Mononuclear cell (primary cell): ENCODE data around the gene TEX2. TPM values are rescaled to one million over a fixed set of nuclear protein-coding genes. Genes with fewer than 3 reads are reported as not detected.
"Not testable (repeated sequence)": the region's sequence is repeated elsewhere in the genome, so short reads cannot be mapped to it uniquely, and the experiment has no call there.

Experiments used
- H3K27me3 ChIP-seq: 2 replicates; pipeline ENCODE4 v1.6.0; 2011; ENCODE audit warnings: low read length, control low read depth; ENCODE audit not compliant: insufficient read depth
- H3K4me1 ChIP-seq: 2 replicates; pipeline ENCODE4 v1.5.1; 2011; ENCODE audit warnings: mild to moderate bottlenecking, low read length, control low read depth; ENCODE audit not compliant: insufficient read depth
- H3K4me3 ChIP-seq: 2 replicates; pipeline ENCODE4 v1.5.1; 2011; ENCODE audit warnings: mild to moderate bottlenecking, low read length, moderate library complexity
- H3K9me3 ChIP-seq: 2 replicates; pipeline ENCODE4 v1.5.1; 2011; ENCODE audit warnings: low read depth, mild to moderate bottlenecking, control low read depth, low read length
- total RNA-seq: library from RNA; depleted of rRNA; stranded (reverse); fragments of >200 nt; gene quantifications from one replicate; pipeline ENCODE4 v1.2.3, GENCODE V29; 2012

Gene TEX2
- total RNA-seq, 1 donor, result 7.2 TPM

DNA sequence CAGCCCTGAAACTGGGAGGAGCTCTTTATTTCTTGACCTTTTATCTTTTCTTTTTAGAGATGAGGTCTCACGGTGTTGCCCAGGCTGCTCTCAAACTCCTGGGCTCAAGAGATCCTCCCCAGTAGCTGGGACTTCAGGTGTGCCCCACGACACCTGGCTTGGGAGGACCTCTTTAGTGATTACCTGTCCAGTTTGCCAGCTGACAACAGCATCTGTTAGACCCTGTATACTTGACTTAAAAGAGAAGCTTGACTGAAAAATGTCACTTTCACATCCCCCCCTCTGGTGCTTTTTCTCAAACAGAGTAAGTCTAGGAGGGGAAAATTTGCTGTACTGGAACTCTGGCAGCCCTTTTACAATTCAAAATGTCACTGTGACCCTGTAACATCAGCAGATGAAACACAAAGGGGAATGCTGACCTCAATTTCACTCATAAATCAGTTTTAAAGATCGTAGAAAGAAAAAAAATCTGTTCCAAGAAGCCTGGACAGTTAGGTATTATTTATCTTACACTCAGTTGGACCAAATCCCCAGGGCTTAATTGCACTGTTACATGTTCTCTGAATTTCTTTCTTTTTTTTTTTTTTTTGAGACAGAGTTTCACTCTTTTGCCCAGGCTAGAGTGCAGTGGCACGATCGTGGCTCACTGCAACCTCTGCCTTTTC, 131.3 kb downstream of the TEX2 start:
- Histone ChIP-seq H3K27me3 (no peaks in the 10 kb centered on the region), H3K9me3 (no peaks in the 10 kb centered on the region), H3K4me3 (no peak overlapping the region), H3K4me1 (peaks cover 40% of the 10 kb centered on the region)

DNA sequence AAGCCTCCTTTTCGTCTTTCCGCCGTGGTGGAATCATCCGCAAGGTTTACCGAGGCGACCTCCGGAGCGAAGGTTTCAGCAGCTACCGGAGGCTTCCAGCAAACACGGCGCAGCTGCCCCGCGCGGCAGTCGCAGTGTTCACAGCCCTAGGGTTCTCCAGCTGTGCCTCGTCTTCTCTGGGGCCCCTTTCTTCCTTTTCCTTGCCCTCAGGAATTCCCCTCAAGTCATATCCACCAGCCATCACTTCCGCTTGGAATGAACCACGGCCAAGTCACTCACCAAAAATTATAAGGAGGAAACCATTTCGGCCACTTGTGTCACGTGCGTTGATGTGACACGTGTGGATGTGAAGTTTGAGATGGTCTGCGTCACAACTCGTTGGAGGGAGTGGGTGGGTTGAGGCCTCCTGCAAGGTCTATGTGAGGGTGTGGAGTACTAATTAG, 132.5 kb downstream of the TEX2 start:
- Histone ChIP-seq H3K4me3 (peak overlapping the region; percentile 36), H3K9me3 (no peaks in the 10 kb centered on the region), H3K4me1 (peaks cover 40% of the 10 kb centered on the region), H3K27me3 (no peaks in the 10 kb centered on the region)

DNA sequence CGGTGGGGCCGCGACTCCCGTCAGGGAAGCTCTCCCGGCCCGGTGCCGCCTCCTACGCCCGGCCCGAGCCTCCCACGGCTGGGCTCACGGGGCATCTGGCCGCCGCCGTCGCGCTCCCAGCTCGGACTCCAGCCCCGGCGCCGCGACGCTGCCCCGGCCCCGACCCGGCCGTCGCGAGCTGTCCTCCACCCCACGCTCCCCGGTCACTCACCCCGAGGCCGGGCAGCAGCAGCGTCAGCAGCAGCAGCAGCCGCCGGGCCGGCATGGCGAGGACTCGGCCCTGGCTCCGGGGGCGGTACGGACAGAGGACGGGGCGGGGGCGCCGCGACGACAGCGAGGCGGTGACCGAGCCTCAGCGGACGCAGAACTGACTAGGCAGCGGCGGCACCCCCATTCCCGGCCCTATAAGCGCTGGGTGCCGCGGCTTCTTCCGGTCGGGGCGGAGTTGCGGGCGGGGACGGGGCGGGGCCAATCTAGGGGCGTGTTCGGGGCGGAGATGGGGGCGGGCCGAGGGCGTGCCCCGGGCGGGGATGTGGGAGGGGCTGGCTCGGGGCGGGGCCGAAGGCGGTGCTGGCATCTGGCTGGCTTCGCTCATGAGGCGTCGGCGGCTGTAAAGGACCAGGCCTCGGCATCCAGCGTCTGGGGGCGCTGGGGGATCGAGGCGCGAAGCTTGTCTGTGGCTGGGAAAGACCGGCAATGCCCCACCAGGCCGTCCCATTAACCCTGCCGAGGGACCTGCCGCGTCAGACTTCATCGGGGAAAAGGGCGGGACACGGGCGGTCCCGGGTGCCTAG, 133.1 kb downstream of the TEX2 start, which contains the start of gene ERN1:
ERN1 (minus strand) TSS at position 380 of the 794 bp plus-strand sequence; CDS start at position 265, 115 bp downstream.
- Histone ChIP-seq H3K9me3 (no peaks in the 10 kb centered on the region), H3K27me3 (no peaks in the 10 kb centered on the region), H3K4me3 (peak within 1 kb of the TSS; percentile 69), H3K4me1 (peaks cover 44% of the 10 kb centered on the region)

DNA sequence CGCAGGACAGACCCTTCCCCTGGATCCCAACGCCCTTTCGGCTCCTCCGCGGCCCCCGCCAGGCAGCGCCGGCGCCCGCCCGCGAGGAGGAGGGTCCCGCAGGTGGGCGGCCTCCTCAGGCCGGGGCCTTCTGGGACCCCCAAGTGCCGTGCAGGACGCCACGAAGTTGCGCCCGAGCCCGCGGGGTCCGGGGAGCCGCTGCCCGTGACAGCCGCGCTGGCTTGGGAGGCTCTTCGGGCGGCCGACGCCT, 133.6 kb downstream of the TEX2 start:
- no peaks in the 10 kb centered on the region for H3K27me3 ChIP-seq

DNA sequence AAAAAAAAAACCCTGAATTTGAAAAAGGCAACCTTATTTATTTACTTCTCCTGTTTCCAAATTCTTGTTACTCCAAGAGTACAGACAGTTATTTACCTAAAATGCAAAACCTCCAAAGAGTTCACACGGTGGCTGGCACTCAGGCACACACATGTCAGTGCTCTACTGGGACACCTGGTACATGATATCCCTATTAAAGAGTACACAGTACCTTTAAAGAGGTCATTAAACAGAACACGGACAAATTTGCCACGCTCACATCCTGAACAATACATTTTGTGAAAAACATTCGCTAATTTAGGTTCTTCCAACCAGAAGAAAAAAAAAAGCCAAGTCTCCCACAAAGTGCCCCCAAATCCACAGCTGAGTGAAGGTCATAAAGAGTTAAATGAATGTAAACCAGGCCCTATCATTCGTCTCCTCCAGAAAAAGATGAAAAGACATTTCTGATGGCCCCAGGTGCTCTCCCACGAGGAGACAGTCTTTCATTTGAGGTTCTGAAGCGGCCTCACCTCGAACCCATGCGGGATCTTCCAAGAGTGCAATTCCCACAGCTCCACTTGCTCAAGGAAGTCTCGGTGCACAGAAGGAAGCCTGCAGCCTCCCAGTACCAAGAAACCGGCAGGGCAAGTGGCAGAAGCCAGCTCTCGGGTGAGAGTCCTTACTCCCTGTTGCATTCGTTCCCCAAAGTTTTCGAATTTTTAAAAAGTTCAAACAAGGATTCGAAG, 134.1 kb downstream of the TEX2 start:
- Histone ChIP-seq H3K4me1 (peaks cover 44% of the 10 kb centered on the region), H3K27me3 (no peaks in the 10 kb centered on the region), H3K9me3 (no peaks in the 10 kb centered on the region), H3K4me3 (peak overlapping the region; percentile 69)

More for the DNA sequence above, 133.6 kb downstream of the TEX2 start:
- Histone ChIP-seq H3K9me3 (no peaks in the 10 kb centered on the region), H3K4me3 (peak overlapping the region; percentile 69), H3K4me1 (peaks cover 44% of the 10 kb centered on the region)

DNA sequence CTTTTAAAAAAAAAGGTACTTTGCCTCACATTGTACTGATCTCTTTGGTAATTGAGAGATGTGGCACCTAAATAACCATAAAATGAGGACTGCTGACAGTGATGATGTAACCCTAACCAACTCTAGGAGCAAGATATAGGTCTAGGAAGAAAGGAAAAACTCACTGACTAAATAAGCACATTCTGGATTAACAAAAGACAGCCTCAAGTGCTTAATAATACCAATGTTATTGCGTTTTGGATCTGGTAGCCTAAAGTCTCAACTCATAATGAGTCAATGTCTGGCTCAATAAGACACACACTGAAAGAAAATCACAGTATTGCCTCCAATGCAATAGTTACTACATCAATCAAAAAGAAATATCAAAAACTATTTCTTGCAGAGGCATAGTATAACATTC, 136.1 kb downstream of the TEX2 start:
- Histone ChIP-seq H3K27me3 (no peaks in the 10 kb centered on the region), H3K4me1 (peaks cover 46% of the 10 kb centered on the region), H3K9me3 (no peaks in the 10 kb centered on the region), H3K4me3 (no peak overlapping the region)

DNA sequence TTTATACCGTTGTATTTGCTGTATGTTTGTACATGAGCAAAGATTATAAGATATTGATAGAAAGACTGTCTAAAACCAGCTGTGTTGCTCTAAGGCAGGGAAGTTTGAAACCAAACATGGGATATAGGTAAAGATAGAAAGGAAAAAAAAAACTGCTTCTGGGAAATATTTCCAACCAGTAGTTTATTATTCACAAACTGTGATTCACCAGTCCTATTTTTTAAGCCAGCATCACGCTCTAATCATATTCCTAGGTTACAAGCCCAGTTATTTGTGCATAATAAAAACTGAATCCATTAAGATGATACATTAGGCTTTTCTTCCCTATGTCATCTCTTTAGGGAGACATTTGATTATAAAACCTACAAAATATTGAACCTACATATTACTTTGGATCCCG, 137.1 kb downstream of the TEX2 start:
- no peaks in the 10 kb centered on the region for H3K27me3 ChIP-seq
- peaks cover 44% of the 10 kb centered on the region for H3K4me1 ChIP-seq
- no peak overlapping the region for H3K4me3 ChIP-seq

DNA sequence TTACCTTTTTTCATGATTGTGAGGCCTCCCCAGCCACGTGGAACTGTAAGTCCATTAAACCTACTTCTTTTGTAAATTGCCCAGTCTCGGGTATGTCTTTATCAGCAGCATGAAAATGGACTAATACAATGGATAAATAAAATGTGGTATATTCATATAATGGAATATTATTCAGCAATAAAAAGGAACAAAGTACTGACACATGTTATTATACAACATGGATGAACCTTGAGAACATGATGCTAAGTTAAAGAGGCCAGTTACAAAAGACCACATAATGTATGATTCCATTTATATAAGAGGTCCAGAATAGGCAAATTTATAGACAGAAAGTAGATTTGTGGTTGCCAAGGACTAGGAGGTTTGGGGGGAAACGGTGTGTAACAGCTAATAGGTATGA, 138.5 kb downstream of the TEX2 start:
- H3K4me1 ChIP-seq, result peaks cover 50% of the 10 kb centered on the region

More for the DNA sequence above, 137.1 kb downstream of the TEX2 start:
- H3K9me3 ChIP-seq, result no peaks in the 10 kb centered on the region

DNA sequence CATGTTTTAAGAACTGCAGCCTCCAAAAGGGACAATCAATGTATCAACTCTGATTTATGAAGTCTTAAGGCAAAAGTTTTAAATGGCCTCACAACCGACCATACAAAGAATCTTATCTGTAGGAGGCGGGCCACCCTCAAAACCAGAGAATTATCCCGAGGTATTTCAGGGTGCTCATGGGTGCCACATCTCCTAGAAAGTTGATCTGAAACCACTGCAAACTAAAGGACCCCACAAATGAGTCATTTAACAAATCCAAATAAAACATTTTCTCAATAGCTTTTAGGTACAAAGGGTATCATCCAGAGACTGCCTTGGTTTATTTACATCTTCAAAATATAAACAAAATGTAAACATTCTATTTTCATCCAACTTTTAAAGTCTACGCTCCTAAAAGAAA, 139.9 kb downstream of the TEX2 start:
- H3K9me3 ChIP-seq, result no peaks in the 10 kb centered on the region
- peaks cover 50% of the 10 kb centered on the region for H3K4me1 ChIP-seq
- H3K27me3 ChIP-seq, result no peaks in the 10 kb centered on the region

More for the DNA sequence above, 138.5 kb downstream of the TEX2 start:
- Histone ChIP-seq H3K4me3 (no peak overlapping the region), H3K9me3 (no peaks in the 10 kb centered on the region), H3K27me3 (no peaks in the 10 kb centered on the region)

DNA sequence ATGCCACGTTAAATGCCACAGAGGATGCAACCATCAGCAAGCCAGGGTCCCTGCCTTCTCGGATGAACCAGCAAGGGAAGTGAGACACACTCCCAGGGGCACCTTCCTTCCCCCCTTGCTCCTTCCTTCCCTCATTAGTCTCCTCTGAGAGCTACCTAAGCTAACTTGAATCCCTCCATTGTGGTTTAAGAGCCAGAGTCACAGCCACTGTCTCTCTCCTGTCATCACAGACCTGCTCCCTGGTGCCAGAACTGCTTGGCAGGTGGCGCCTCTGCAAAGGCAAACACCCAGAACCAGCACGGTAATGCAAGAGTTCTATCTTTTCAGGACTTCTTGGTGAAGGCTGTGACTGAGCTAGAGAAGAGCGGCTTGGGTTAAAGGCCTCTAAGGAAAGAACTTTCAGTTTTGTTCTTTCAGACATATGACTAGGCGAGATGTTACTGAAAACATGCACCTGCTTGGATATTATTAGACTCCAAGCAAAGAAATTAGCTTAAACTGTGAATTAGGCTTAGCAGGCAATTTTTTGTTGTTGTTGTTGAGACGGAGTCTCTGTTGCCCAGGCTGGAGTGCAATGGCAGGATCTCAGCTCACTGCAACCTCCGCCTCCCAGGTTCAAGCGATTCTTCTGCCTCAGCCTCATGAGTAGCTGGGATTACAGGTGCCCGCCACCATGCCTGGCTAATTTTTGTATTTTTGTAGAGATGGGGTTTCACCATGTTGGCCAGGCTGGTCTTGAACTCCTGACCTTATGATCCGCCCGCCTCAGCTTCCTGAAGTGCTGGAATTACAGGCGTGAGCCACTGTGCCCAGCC, 141.9 kb downstream of the TEX2 start:
- not testable (repeated sequence) for H3K9me3 ChIP-seq, H3K4me3 ChIP-seq, H3K27me3 ChIP-seq
- peaks cover 59% of the 10 kb centered on the region for H3K4me1 ChIP-seq

More for the DNA sequence above, 139.9 kb downstream of the TEX2 start:
- H3K4me3 ChIP-seq, result no peak overlapping the region

DNA sequence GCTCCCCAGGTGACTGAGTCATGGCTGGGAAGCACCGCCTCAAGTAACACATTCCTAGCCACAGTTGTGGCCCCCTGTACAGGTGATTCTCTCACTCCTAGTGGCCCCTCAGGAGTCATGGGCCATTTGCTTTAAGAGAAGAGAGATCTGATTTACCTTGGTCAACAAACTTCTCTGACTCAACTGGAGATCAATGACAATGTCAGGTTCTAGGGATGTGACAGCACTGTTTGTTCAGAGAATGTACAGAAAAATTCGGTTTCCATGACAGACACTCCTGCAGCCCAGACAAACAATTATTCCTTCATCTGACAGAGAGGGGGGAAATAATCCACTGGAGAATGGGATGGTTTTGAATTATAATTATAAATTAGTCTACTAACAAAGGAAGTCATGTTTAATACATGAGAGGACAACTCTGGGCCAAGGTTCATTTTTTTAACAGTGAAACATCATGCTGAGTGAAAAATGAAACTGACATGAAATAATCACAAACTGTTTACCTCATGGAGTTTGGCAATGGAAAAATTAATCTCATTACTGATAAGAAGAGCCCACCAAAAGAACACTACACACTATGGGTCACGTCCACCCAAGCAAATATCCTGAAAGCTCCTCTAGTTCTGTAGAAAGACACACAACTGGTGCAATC, 142.8 kb downstream of the TEX2 start:
- Histone ChIP-seq H3K27me3 (no peaks in the 10 kb centered on the region), H3K4me3 (no peak overlapping the region), H3K9me3 (no peaks in the 10 kb centered on the region), H3K4me1 (peaks cover 66% of the 10 kb centered on the region)

DNA sequence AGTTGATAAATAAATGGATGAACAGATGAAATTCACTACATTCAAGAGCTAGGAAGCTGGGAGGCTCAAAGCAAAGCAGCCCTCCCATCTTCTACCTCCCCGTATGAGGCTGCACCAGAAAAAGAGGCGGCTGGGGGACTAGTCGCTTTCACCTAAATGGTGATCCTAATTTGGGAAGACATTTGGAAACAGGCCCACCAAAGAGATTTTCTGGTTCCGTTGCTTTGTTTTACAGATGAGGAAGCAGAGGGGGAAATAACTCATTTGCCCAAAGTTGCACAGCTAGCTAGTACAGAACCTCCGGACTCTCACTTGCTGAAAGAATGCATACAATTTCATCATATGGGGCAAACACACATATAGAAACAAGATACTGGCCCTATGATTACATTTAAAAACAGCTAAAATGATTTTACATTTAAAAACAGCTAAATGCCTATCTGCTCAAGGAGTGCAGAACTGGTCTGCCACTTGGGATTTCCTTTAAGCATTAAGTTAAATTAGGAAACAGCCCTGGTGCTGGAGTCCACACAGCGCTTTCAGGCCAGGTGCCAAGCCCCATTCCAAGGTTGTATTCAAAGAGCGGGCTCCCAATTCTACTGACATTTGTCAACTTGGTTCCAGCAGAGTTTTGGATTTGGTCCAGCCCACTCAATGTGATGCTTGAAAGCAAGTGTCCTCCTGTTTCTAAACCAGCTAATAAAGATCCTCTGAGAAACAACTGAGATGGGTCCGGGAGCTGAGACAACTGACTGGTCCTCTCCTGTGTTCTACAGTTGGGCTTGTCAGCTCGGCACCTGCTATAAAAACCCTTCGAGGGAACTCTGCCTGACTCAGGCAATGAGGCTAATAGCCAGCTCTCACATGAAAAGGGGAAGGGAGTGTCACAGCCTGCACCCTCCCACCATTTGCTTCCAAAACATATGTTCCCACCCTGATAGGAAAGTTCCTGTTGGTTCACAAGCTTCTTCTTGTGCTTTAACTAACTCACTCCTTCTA, 144.8 kb downstream of the TEX2 start:
- H3K9me3 ChIP-seq, result no peaks in the 10 kb centered on the region
- H3K27me3 ChIP-seq, result no peaks in the 10 kb centered on the region
- peaks cover 77% of the 10 kb centered on the region for H3K4me1 ChIP-seq
- H3K4me3 ChIP-seq, result no peak overlapping the region

DNA sequence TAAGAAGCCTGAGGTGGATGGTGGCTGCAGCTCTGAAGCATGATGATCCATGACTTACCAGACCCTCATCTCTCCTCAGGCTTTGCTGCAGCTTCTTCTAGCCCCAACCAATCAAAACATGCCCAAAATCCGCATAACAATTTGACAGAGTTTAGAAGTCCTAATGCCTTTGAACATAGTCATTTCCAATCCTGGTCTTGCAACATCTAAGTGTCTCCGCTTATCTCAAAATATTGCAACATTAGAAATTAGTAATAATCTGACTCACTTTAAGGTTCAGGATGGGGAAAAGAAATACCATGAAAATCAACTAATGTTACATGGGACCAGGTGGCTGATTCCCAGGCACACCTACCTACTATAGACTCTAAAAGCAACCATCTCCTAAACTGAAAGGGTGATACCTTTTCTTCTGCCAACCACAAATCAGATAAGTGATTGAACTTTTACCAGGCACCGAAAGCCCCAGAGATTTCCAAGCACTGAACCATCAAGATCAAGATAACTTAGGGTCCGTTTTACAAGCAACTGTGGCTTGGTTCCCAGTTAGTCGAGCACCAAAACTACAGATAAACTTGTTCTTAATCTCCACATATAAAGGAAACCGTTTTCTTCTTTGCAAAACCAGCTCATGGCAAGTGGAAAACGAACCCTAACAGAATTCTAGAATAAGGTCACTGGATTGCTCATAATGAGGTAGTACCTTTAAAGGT, 147.1 kb downstream of the TEX2 start:
- Histone ChIP-seq H3K4me1 (peaks cover 84% of the 10 kb centered on the region), H3K4me3 (no peak overlapping the region), H3K9me3 (no peaks in the 10 kb centered on the region), H3K27me3 (no peaks in the 10 kb centered on the region)
